WI38 (cell line): ENCODE measurements around the gene WIPF1.

Experiments used
- H3K4me3 ChIP-seq: 2 replicates; pipeline ENCODE4 v1.5.1; 2011; ENCODE audit warnings: low read depth, mild to moderate bottlenecking, control low read depth, low read length
- CTCF ChIP-seq: IDR thresholded peaks from 2 replicates; pipeline ENCODE4 v1.5.1; 2012; ENCODE audit warnings: low read depth, mild to moderate bottlenecking, control low read depth, low read length

The WIPF1 gene

GRCh38 chr2:174535083-174535482, 62.5 kb downstream of the WIPF1 start:
- TF ChIP-seq CTCF = no peak
- H3K4me3 ChIP-seq = no peak overlapping the region

- no peak for TF ChIP-seq CTCF
Measured at GRCh38 chr2:174529916-174530315, 67.7 kb downstream of the WIPF1 start.

GRCh38 chr2:174527959-174528358, 69.6 kb downstream of the WIPF1 start:
- TF ChIP-seq CTCF = no peak

More at GRCh38 chr2:174529916-174530315, 67.7 kb downstream of the WIPF1 start:
- no peak overlapping the region for H3K4me3 ChIP-seq

DNA sequence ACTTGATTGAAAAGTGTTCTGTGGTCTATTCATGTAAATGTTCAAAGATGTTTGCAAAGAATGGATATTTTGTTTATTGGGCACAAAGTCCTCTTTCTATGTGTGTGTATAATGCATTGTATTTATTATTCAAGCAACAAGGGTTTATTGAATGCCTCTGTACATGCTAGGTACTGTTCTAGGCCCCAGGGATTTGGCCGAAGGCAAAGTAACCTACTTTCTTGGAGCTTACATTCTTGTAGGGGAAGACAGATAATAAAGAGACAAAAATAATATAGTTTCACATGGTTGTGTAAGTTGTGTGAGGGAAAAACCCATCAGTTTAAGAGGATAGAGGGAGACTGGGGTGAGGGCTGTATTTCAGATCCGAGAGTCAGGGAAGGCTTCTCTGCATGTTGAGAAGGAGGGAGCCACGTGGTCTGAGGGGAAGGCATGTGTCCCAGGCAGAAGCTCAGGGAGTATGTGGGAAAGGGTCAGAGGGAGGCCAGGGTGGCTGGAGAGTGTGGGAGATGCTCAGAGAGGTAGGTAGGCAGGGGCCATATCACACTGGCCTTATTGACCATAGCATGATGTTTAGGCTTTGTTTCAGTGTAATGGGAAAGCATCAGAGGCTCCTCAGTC, 70.4 kb downstream of the WIPF1 start:
- TF ChIP-seq CTCF = no peak
- no peak overlapping the region for H3K4me3 ChIP-seq

More at GRCh38 chr2:174527959-174528358, 69.6 kb downstream of the WIPF1 start:
- H3K4me3 ChIP-seq = no peak overlapping the region

DNA sequence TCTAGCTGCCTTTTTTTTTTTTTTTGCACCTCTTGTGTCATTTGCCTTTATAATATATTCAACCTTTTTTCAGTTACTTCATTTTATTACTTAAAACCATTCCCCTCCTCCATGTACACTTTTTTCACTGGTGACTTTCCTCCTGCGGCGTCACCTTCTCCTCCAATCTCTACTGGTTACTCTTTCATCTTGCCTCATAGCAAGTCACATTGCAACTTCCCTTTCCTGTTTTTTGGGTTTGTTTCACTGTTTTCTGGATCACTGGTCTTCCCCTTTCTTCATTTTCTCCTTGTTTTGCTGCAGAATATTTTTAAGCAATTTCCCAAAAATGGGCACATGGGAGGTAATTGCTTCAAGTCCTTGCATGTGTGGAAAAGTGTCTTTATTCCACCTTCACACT, 73.1 kb downstream of the WIPF1 start:
- no peak for TF ChIP-seq CTCF
- H3K4me3 ChIP-seq = no peak overlapping the region

- TF ChIP-seq CTCF = no peak
Measured at GRCh38 chr2:174522553-174522952, 75.1 kb downstream of the WIPF1 start.

GRCh38 chr2:174518395-174518794, 79.2 kb downstream of the WIPF1 start:
- no peak for TF ChIP-seq CTCF
- no peak overlapping the region for H3K4me3 ChIP-seq

More at GRCh38 chr2:174522553-174522952, 75.1 kb downstream of the WIPF1 start:
- H3K4me3 ChIP-seq = no peak overlapping the region
